Sigmoid colon (tissue), 7 donors: Measurements from ENCODE around the gene ETV1. TPM values are rescaled to one million over a fixed set of nuclear protein-coding genes. Genes with fewer than 3 reads are reported as not detected.

ENCODE experiments used
- DNase-seq: peaks from one replicate; pipeline ENCODE4 v3.0.0-alpha.2; 2019
- H3K27ac ChIP-seq, 4 donors: fragments of 200-600 bp; sonication (generic); one replicate each; pipeline ENCODE4 v1.5.1; 2016 to 2019; ENCODE audit warnings: mild to moderate bottlenecking in 1 of 4
- H3K27me3 ChIP-seq, 3 donors: fragments of 200-600 bp; sonication (generic); one replicate each; pipeline ENCODE4 v1.5.1; 2019; ENCODE audit warnings: mild to moderate bottlenecking in 1 of 3
- H3K36me3 ChIP-seq, 4 donors: fragments of 200-600 bp; sonication (generic); one replicate each; pipeline ENCODE4 v1.5.1; 2016 to 2019
- H3K4me1 ChIP-seq, 4 donors: fragments of 200-600 bp; sonication (generic); one replicate each; pipeline ENCODE4 v1.5.1; 2017 to 2019
- H3K4me3 ChIP-seq, 4 donors: fragments of 200-600 bp; sonication (generic); one replicate each; pipeline ENCODE4 v1.5.1; 2017 to 2019; ENCODE audit warnings: mild to moderate bottlenecking in 2 of 4, moderate library complexity in 1 of 4
- H3K9me3 ChIP-seq, 4 donors: fragments of 200-600 bp in 3 of 4; sonication (generic) in 3 of 4; one replicate each; pipeline versions ENCODE4 v1.5.1 to v1.6.1; 2013 to 2019
- EP300 ChIP-seq, 4 donors: sonication (generic); formaldehyde crosslinking; IDR thresholded peaks; one replicate each; pipeline ENCODE4 v1.6.1; 2017; ENCODE audit warnings: antibody characterized with exemption in 4 of 4
- POLR2A ChIP-seq, 2 donors: fragments of 450-650 bp; IDR thresholded peaks; one replicate each; pipeline ENCODE4 v1.6.1; 2016; ENCODE audit warnings: antibody characterized with exemption in 2 of 2, mild to moderate bottlenecking in 2 of 2, moderate library complexity in 2 of 2
- POLR2AphosphoS5 ChIP-seq, 4 donors: sonication (generic); formaldehyde crosslinking; IDR thresholded peaks; one replicate each; pipeline ENCODE4 v1.6.1; 2017; ENCODE audit warnings: antibody characterized with exemption in 4 of 4
- WGBS, 2 donors: extraction: QIAGEN DNeasy Blood & Tissue Kit; methylation state at CpG; one replicate each; pipeline ENCODE4 v1.1.7; 2013; 5-methylcytosine and 5-hydroxymethylcytosine counted together
- intact Hi-C: fragments of 100-400 bp; cut with DNase I; formaldehyde crosslinking; loops from one replicate; pipeline ENCODE4 v1.15.1; 2023
- polyA plus RNA-seq, 3 donors: library from polyadenylated mRNA; stranded (reverse); fragments of 200-250 nt; gene quantifications; one replicate each; pipeline ENCODE4 v1.2.3, GENCODE V29; 2013
- total RNA-seq, 4 donors: library from RNA; depleted of rRNA; stranded (reverse); fragments of >200 nt; gene quantifications; one replicate each; pipeline ENCODE4 v1.1.0, GENCODE V29; 2016
- TF ChIP-seq, protein P1 (sequence below), 4 experiments: fragments of 450-650 bp in 3 of 4; fragments of 200-600 bp in 1 of 4; IDR thresholded peaks; one replicate each; pipeline ENCODE4 v1.5.1; 2016 to 2019; ENCODE audit warnings: antibody characterized with exemption in 4 of 4, mild to moderate bottlenecking in 3 of 4, moderate library complexity in 2 of 4
- donor health status: healthy with polysubstance abuse.
- donor health status: Bipolar disorder and iron deficiency.
- donor health status: healthy.

ETV1 gene
- total and polyA plus RNA-seq, 7 donors: 0.60 to 13.6 (median 6.5) TPM

DNA sequence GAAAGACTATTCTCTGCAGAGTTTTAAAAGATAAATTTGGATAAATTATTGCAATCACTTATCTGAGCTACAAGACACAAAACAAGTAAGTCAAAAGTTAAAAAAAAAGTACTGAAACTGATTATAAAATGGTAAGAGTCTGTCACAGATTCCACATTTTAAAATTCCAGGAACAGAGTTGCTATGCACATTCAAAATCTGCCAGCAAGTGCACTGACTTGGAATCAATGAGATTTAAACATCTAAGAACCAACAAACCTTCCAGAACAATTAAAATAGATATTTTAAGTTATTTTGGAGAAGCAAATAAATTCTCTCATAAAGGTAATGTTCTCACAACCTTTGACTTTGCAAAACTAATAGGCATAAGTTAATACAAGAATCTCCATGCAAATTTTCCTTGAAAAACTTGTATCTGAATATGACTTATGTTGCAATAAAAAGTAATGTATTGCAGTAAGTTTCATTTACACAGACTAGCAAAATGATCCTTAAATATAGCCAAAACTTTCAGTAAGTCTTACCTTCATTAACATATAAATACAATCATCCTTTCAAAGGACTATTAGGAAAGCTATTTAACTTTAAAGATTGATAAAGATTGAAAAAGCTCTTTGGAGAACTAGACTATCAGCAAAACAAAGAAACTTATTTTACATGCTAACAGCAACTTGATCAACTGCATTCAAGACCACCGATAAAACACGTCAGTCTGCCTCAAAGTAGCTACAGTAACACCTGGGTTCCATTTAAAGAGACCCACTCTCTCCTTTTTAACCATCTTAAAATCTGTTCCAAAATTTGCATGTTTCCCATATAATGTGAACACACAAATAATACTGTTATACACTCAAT is 4.4 kb downstream of the ETV1 start:
- no peak for DNase-seq
- intact Hi-C loops: no loop called here
- Histone ChIP-seq H3K36me3 (no peaks in the 10 kb centered on the region), H3K9me3 (no peaks in the 10 kb centered on the region), H3K27me3 (no peaks in the 10 kb centered on the region), H3K4me3 (no peak overlapping the region), H3K27ac (no peak overlapping the region), H3K4me1 (peaks cover 0 to 19% (median 8%) of the 10 kb centered on the region in 4 donors)
- 91 to 93% methylated on average over 2 of the region's 2 CpGs for WGBS, 2 donors
- TF ChIP-seq POLR2A (IDR thresholded peaks at IDR 0.05) (no peak), EP300 (IDR thresholded peaks at IDR 0.05) (no peak), POLR2AphosphoS5 (IDR thresholded peaks at IDR 0.05) (no peak)
- TF ChIP-seq, protein P1, sequence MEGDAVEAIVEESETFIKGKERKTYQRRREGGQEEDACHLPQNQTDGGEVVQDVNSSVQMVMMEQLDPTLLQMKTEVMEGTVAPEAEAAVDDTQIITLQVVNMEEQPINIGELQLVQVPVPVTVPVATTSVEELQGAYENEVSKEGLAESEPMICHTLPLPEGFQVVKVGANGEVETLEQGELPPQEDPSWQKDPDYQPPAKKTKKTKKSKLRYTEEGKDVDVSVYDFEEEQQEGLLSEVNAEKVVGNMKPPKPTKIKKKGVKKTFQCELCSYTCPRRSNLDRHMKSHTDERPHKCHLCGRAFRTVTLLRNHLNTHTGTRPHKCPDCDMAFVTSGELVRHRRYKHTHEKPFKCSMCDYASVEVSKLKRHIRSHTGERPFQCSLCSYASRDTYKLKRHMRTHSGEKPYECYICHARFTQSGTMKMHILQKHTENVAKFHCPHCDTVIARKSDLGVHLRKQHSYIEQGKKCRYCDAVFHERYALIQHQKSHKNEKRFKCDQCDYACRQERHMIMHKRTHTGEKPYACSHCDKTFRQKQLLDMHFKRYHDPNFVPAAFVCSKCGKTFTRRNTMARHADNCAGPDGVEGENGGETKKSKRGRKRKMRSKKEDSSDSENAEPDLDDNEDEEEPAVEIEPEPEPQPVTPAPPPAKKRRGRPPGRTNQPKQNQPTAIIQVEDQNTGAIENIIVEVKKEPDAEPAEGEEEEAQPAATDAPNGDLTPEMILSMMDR (IDR thresholded peaks at IDR 0.05): no peak

DNA sequence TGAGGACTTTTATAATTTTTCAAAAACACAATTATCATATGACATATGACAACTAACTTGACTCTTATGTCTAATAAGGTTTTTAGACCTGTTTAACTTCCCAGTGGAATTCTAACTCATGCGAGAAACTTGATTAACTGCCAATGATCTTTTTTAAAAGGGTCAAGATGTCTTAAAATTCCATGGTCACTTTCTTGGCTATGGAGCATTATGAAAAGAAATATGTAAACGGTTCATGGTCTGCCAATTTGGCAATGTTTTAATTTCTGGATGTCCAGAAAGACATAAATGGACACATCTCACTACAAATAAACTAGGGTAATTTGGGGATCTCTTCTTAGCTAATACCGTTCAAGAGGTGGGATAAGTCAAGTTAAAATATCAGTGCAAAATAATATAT is 5.4 kb downstream of the ETV1 start:
- H3K4me3 ChIP-seq: no peak overlapping the region
- intact Hi-C loops: no loop called here
- 50 to 53% methylated on average over 3 of the region's 3 CpGs for WGBS, 2 donors
- peaks cover 0 to 13% (median 5%) of the 10 kb centered on the region in 4 donors for H3K4me1 ChIP-seq
- TF ChIP-seq POLR2A (IDR thresholded peaks at IDR 0.05) (no peak), POLR2AphosphoS5 (IDR thresholded peaks at IDR 0.05) (no peak), EP300 (IDR thresholded peaks at IDR 0.05) (no peak)
- TF ChIP-seq, protein P1 (IDR thresholded peaks at IDR 0.05): no peak
- no peaks in the 10 kb centered on the region for H3K36me3 ChIP-seq
- no peaks in the 10 kb centered on the region for H3K27me3 ChIP-seq
- no peak for DNase-seq
- H3K9me3 ChIP-seq: no peaks in the 10 kb centered on the region
- H3K27ac ChIP-seq: no peak overlapping the region

DNA sequence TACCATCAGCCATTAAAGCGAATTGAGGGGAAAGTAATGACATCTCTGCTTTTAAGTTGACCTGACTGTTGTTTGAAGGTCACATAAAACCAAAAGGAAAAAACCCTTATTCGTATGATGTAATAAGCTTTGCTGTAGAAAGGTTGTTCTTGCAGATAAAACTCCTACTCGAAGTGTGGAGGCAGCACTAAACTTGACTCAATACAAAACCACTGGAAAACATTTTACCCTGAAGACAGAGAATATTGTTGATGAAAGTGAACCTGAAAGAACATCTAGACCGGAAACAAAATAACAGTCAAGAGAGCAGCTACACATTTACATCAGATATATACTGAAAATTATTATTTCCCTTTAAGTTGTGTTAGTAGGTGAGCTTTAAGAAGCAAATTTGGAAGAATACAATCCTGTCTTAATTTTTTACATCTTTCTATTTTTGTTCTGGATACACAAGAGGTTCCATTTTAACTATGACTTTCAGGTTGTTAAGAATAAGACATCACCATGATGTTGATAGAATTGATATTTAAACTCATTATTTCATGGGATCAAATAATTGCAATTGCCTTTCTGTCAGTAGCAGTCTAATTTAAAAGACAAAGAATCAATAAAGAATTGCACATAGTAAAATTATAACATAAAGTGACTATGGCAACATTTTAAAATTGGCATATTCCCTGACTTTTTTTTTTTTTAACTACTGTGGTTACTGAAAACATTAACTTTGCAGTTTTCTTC is 6.4 kb downstream of the ETV1 start:
- intact Hi-C loops: no loop called here
- 70 to 83% methylated on average over 4 of the region's 4 CpGs for WGBS, 2 donors
- no peak for DNase-seq
- Histone ChIP-seq H3K4me3 (no peak overlapping the region), H3K27me3 (no peaks in the 10 kb centered on the region), H3K27ac (no peak overlapping the region), H3K36me3 (no peaks in the 10 kb centered on the region), H3K9me3 (no peaks in the 10 kb centered on the region), H3K4me1 (peaks cover 0 to 7% (median 0%) of the 10 kb centered on the region in 4 donors)
- TF ChIP-seq EP300 (IDR thresholded peaks at IDR 0.05) (no peak), POLR2A (IDR thresholded peaks at IDR 0.05) (no peak), POLR2AphosphoS5 (IDR thresholded peaks at IDR 0.05) (no peak)
- TF ChIP-seq, protein P1 (IDR thresholded peaks at IDR 0.05): no peak

DNA sequence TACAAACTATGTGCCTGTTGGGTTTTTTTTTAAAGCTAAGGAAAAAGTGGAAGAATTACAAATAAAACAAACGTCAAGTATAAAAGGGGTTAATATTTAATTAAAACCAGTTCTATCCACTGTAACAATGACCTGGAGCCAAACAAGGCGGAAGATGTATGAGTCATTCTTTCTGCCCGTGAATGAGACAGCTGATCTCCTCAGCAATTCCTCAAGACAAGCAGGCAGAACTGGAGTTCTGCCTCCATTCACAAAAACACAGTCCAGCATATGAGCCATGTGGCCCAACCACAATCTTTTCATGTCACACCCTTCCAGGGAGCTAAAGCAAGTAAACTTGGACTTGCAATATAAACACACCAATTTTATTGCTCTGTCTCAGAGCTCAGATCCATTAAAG is 8.4 kb downstream of the ETV1 start:
- WGBS, 2 donors: 3 to 35% methylated on average over 3 of the region's 3 CpGs
- no peaks in the 10 kb centered on the region for H3K36me3 ChIP-seq
- no peak overlapping the region for H3K4me3 ChIP-seq
- TF ChIP-seq EP300 (IDR thresholded peaks at IDR 0.05) (no peak), POLR2AphosphoS5 (IDR thresholded peaks at IDR 0.05) (peak in 3 of 4 donors; percentile 24 to 65 (median 28)), POLR2A (IDR thresholded peaks at IDR 0.05) (no peak)
- TF ChIP-seq, protein P1 (IDR thresholded peaks at IDR 0.05): no peak
- H3K9me3 ChIP-seq: no peaks in the 10 kb centered on the region
- no peak overlapping the region for H3K27ac ChIP-seq
- H3K4me1 ChIP-seq: peaks cover 0 to 7% (median 0%) of the 10 kb centered on the region in 4 donors
- DNase-seq: peak; percentile 67
- intact Hi-C loops: no loop called here
- H3K27me3 ChIP-seq: no peaks in the 10 kb centered on the region
